CD4-positive, alpha-beta T cell (primary cell): Measurements from ENCODE around the gene TGDS. TPM values are rescaled to one million over a fixed set of nuclear protein-coding genes. Genes with fewer than 3 reads are reported as not detected.
"Not testable (repeated sequence)": the region's sequence is repeated elsewhere in the genome, so short reads cannot be mapped to it uniquely, and the experiment has no call there.

Experiments
- ATAC-seq: fragments of 200-7000 bp; cut with Tn5 transposase; one replicate; pipeline ENCODE4 v1.10.0; 2022; ENCODE audit warnings: mild to moderate bottlenecking; ENCODE audit not compliant: poor library complexity
- CTCF ChIA-PET: fragments of 350-600 bp; sonication (Branson Sonifier 250); formaldehyde crosslinking; loops from one replicate; lab custom pipeline; 2021; ENCODE audit warnings: antibody characterized with exemption, inconsistent platforms; lab: Charles Lee
- POLR2A ChIA-PET: fragments of 350-600 bp; sonication (Branson Sonifier 250); formaldehyde crosslinking; loops from one replicate; lab custom pipeline; 2021; ENCODE audit warnings: antibody characterized with exemption, inconsistent platforms; lab: Charles Lee
- DNase-seq, 14 experiments: peaks; one replicate each; pipeline ENCODE4 v3.0.0-alpha.2; 2013 to 2020; ENCODE audit warnings: mixed read lengths in 2 of 14
- H3K27ac ChIP-seq, 2 donors: one replicate each; pipeline versions ENCODE4 v1.5.1 to v1.7.0; 2013; ENCODE audit warnings: low read length in 2 of 2, low read depth in 1 of 2, mild to moderate bottlenecking in 1 of 2
- H3K27me3 ChIP-seq, 2 experiments: 1 replicate in 1 of 2; 2 replicates in 1 of 2; pipeline versions ENCODE4 v1.6.1 to v1.7.0; 2013; ENCODE audit warnings: low read length in 2 of 2, control low read depth in 1 of 2, mild to moderate bottlenecking in 1 of 2, moderate library complexity in 1 of 2; ENCODE audit not compliant: insufficient read depth in 2 of 2, control insufficient read depth in 1 of 2
- H3K36me3 ChIP-seq: one replicate; pipeline ENCODE4 v1.6.1; 2013; ENCODE audit warnings: low read length, control low read depth; ENCODE audit not compliant: insufficient read depth
- H3K4me1 ChIP-seq: one replicate; pipeline ENCODE4 v1.6.1; 2013; ENCODE audit warnings: low read length, control low read depth; ENCODE audit not compliant: insufficient read depth
- H3K4me3 ChIP-seq: one replicate; pipeline ENCODE4 v1.5.1; 2013; ENCODE audit warnings: mild to moderate bottlenecking, low read length, moderate library complexity
- H3K9me3 ChIP-seq, 2 experiments: 1 replicate in 1 of 2; 2 replicates in 1 of 2; pipeline versions ENCODE4 v1.6.1 to v1.7.0; 2013; ENCODE audit warnings: low read length in 2 of 2, mild to moderate bottlenecking in 2 of 2, control low read depth in 1 of 2, moderate library complexity in 1 of 2; ENCODE audit not compliant: control insufficient read depth in 1 of 2, insufficient read depth in 1 of 2
- H3K27ac Mint-ChIP-seq: one replicate; pipeline ENCODE4 v1.8.0; 2020; ENCODE audit warnings: mixed read lengths
- H3K27me3 Mint-ChIP-seq: one replicate; pipeline ENCODE4 v1.8.0; 2021; ENCODE audit warnings: mixed read lengths
- H3K36me3 Mint-ChIP-seq: one replicate; pipeline ENCODE4 v1.8.0; 2021; ENCODE audit warnings: low read depth, mixed read lengths
- H3K4me1 Mint-ChIP-seq: one replicate; pipeline ENCODE4 v1.8.0; 2021; ENCODE audit warnings: low read depth, mixed read lengths
- H3K4me3 Mint-ChIP-seq: one replicate; pipeline ENCODE4 v1.8.0; 2020; ENCODE audit warnings: mild to moderate bottlenecking, mixed read lengths
- H3K9me3 Mint-ChIP-seq: one replicate; pipeline ENCODE4 v1.8.0; 2020; ENCODE audit warnings: mixed read lengths
- intact Hi-C, 2 experiments: fragments of 100-400 bp; cut with DNase I in 1 of 2; cut with micrococcal nuclease in 1 of 2; formaldehyde crosslinking; loops; one replicate each; pipeline versions ENCODE4 v1.15.1 to v1.9.0; 2023 to 2025; cut with DNase I, micrococcal nuclease
- polyA plus RNA-seq, 2 donors: library from polyadenylated mRNA; unstranded; fragments of 120-200 nt; gene quantifications; one replicate each; pipeline ENCODE4 v1.2.1, GENCODE V29; 2013
- total RNA-seq, 174 experiments: library from RNA in 2 of 174; stranded (reverse) in 2 of 174; gene quantifications; one replicate each; pipeline ENCODE4 v1.2.3 and lab custom pipeline; 2021 to 2026
- TF ChIP-seq, protein P1 (sequence below): fragments of 200-600 bp; IDR thresholded peaks from one replicate; pipeline ENCODE4 v1.8.0; 2022; ENCODE audit warnings: antibody characterized with exemption, mild to moderate bottlenecking

The TGDS gene, protein sequence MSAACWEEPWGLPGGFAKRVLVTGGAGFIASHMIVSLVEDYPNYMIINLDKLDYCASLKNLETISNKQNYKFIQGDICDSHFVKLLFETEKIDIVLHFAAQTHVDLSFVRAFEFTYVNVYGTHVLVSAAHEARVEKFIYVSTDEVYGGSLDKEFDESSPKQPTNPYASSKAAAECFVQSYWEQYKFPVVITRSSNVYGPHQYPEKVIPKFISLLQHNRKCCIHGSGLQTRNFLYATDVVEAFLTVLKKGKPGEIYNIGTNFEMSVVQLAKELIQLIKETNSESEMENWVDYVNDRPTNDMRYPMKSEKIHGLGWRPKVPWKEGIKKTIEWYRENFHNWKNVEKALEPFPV
- total RNA-seq (1 to 10 TPM; 4.1 to 4.6 TPM), total RNA-seq (lab: John Stamatoyannopoulos, UW) (6.7 to 66.1 (median 25.6) reads per million in 172 experiments)
- 13.1 TPM for polyA plus RNA-seq (2013, experiment 1 of 2)
- polyA plus RNA-seq (2013, experiment 2 of 2) = 11.9 TPM

DNA sequence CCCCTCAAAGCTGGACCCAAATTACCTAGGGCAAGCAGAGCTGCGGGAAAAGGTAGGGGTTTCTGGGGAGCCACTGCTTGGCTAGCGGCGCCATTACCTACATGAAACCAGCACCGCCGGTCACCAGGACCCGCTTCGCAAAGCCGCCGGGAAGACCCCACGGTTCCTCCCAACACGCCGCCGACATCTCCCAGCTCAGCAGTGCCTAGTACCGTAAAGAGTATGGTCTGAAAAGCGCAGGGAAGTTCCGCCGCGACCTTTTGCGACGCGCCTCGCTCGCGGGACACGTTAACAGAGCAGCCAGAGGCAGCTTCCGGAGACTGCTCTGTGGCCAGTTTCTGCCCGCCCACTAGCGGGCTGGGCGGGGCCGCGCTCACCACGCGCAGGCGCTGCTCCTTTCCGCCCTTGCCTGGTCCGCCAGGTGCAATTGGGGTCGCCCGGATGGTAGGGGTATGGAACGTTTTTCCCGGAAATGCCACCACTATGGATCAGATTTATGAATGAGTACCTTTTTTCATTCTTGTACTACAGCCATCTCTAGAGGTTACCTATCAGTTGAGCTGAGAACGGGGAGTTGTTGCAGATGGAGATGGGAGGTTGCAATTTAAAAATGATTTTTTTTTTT lies at the start of gene TGDS:
Gene TGDS, minus strand, starts transcription at position 203 of the 625 bp plus-strand sequence. Its CDS starts 16 bp downstream, at position 187.
- ATAC-seq (peak; percentile 98), DNase-seq (peak; percentile 69 to 95 (median 83))
- H3K9me3 Mint-ChIP-seq = no peaks in the 10 kb centered on the region
- no peaks in the 10 kb centered on the region for H3K27me3 Mint-ChIP-seq
- H3K4me1 Mint-ChIP-seq = peaks cover 38% of the 10 kb centered on the region
- Histone ChIP-seq H3K27ac (peak within 1 kb of the TSS; percentile 59 to 68), H3K4me3 (peak within 1 kb of the TSS; percentile 74), H3K36me3 (peaks cover 12% of the 10 kb centered on the region), H3K27me3 (no peaks in the 10 kb centered on the region), H3K4me1 (peaks cover 32% of the 10 kb centered on the region), H3K9me3 (no peaks in the 10 kb centered on the region)
- intact Hi-C loops = loop anchor here (1.0 to 10.0 kb wide), 3 partner anchors 45 to 1079 kb away; partner anchors contain the start of gene DNAJC3 (in 1 of the 2)
- CTCF ChIA-PET = interaction anchor here (0.6 to 1.3 kb wide), 4 partner anchors 12 to 814 kb away, joined by 3 to 5 read pairs (median 4); no protein-coding TSS in a partner anchor
- TF ChIP-seq, protein P1, sequence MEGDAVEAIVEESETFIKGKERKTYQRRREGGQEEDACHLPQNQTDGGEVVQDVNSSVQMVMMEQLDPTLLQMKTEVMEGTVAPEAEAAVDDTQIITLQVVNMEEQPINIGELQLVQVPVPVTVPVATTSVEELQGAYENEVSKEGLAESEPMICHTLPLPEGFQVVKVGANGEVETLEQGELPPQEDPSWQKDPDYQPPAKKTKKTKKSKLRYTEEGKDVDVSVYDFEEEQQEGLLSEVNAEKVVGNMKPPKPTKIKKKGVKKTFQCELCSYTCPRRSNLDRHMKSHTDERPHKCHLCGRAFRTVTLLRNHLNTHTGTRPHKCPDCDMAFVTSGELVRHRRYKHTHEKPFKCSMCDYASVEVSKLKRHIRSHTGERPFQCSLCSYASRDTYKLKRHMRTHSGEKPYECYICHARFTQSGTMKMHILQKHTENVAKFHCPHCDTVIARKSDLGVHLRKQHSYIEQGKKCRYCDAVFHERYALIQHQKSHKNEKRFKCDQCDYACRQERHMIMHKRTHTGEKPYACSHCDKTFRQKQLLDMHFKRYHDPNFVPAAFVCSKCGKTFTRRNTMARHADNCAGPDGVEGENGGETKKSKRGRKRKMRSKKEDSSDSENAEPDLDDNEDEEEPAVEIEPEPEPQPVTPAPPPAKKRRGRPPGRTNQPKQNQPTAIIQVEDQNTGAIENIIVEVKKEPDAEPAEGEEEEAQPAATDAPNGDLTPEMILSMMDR = no peak
- peaks cover 27% of the 10 kb centered on the region for H3K36me3 Mint-ChIP-seq
- peak within 1 kb of the TSS; percentile 76 for H3K27ac Mint-ChIP-seq
- H3K4me3 Mint-ChIP-seq = peak within 1 kb of the TSS; percentile 92
- POLR2A ChIA-PET = interaction anchor here (0.7 to 2.2 kb wide), 8 partner anchors 20 to 1080 kb away, joined by 3 to 75 read pairs (median 4); partner anchors contain the start of gene DNAJC3

DNA sequence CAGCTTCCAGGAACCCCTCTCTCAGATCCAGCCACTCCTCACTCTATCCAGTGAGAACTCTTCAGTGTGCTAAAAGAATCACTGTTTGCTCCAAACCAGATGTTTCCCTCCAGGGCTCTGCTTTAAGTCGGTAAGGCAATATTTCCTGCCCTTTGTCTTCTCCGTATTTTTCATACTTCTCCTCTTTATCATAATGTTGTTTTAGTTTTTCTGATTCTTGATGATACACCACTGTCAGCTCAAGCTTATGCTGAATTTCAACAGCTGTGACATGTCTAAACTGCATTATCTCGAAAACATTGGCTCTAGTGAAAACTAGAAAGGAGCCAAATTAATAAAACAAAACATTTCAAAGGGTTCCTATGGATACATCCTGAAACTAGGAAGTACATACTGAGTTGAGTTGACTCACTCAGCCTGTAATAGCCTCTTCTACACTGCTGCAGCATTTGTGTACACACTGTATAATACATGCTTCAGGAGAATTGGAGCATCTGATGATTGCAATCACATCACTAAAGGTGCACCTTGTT lies 45.5 kb upstream of the TGDS start:
- no peaks in the 10 kb centered on the region for H3K4me1 Mint-ChIP-seq
- Histone ChIP-seq H3K4me3 (no peak overlapping the region), H3K36me3 (no peaks in the 10 kb centered on the region), H3K27ac (no peak overlapping the region), H3K9me3 (peaks cover 0 to 4% of the 10 kb centered on the region in 2 experiments), H3K27me3 (no peaks in the 10 kb centered on the region), H3K4me1 (no peaks in the 10 kb centered on the region)
- H3K27me3 Mint-ChIP-seq = peaks cover 5% of the 10 kb centered on the region
- no peak overlapping the region for H3K27ac Mint-ChIP-seq
- no peaks in the 10 kb centered on the region for H3K36me3 Mint-ChIP-seq
- ChIA-PET POLR2A (no interaction called here), CTCF (interaction anchor here (1.0 kb wide), 1 partner anchor 9 kb away, joined by 3 read pairs; no protein-coding TSS in a partner anchor)
- no peak overlapping the region for H3K4me3 Mint-ChIP-seq
- ATAC-seq (no peak), DNase-seq (no peak)
- intact Hi-C loops = no loop called here
- no peaks in the 10 kb centered on the region for H3K9me3 Mint-ChIP-seq
- TF ChIP-seq, protein P1 = no peak

DNA sequence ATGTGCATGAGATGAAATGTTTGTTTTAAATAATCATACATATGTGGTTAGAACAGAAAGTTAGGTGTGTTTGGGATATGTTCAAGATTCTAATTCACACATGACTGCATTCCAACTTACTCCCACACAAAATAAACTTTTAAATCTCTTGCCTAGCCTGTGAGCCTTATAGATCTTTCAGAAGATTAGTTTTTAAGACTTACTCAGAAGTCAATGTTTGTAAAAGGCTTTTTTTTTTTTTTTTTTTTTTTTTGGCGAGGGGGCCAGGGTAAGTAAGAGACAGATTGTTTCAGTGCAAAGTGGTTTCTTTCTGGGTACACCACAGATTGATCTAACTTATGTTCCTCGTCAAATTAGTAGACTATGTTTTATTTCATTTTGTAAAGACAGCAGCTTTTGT lies 44.8 kb upstream of the TGDS start:
- TF ChIP-seq, protein P1 = no peak
- no peak for ATAC-seq
- H3K27ac ChIP-seq = no peak overlapping the region
- peaks cover 0 to 4% of the 10 kb centered on the region in 2 experiments for H3K9me3 ChIP-seq
- intact Hi-C loops = no loop called here
- H3K36me3 ChIP-seq = no peaks in the 10 kb centered on the region
- no peaks in the 10 kb centered on the region for H3K27me3 ChIP-seq
- no peaks in the 10 kb centered on the region for H3K9me3 Mint-ChIP-seq
- no peak overlapping the region for H3K4me3 Mint-ChIP-seq
- no peak overlapping the region for H3K4me3 ChIP-seq
- ChIA-PET CTCF (no interaction called here), POLR2A (no interaction called here)
- H3K27me3 Mint-ChIP-seq = peaks cover 5% of the 10 kb centered on the region
- H3K4me1 ChIP-seq = no peaks in the 10 kb centered on the region
- no peak overlapping the region for H3K27ac Mint-ChIP-seq
- no peaks in the 10 kb centered on the region for H3K4me1 Mint-ChIP-seq
- no peak for DNase-seq
- no peaks in the 10 kb centered on the region for H3K36me3 Mint-ChIP-seq

DNA sequence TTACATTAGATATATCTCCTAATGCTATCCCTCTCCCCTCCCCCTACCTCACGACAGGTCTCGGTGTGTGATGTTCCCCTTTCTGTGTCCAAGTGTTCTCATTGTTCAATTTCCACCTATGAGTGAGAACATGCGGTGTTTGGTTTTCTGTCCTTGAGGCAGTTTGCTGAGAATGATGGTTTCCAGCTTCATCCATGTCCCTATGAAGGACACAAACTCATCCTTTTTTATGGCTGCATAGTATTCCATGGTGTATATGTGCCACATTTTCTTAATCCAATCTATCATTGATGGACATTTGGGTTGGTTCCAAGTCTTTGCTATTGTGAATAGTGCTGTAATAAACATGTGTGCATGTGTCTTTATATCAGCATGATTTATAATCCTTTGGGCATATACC lies 41.7 kb upstream of the TGDS start:
- CTCF ChIA-PET, H3K9me3 ChIP-seq, H3K27ac ChIP-seq, H3K27ac Mint-ChIP-seq, POLR2A ChIA-PET, ATAC-seq, H3K4me3 ChIP-seq, intact Hi-C loops, H3K27me3 ChIP-seq, H3K9me3 Mint-ChIP-seq, H3K4me1 Mint-ChIP-seq, H3K4me1 ChIP-seq, H3K27me3 Mint-ChIP-seq, H3K4me3 Mint-ChIP-seq, DNase-seq, H3K36me3 ChIP-seq: not testable (repeated sequence)
- H3K36me3 Mint-ChIP-seq = peaks cover 14% of the 10 kb centered on the region
